NCI-H748 treated with DMSO at 0.1 percent for 48 hours (cell line): ENCODE data around the gene FAM25A.
"Not testable (repeated sequence)": the region's sequence is repeated elsewhere in the genome, so short reads cannot be mapped to it uniquely, and the experiment has no call there.

Experiments
- DNase-seq: peaks from one replicate; lab custom pipeline; 2025; lab: John Stamatoyannopoulos, UW

Gene FAM25A

DNA sequence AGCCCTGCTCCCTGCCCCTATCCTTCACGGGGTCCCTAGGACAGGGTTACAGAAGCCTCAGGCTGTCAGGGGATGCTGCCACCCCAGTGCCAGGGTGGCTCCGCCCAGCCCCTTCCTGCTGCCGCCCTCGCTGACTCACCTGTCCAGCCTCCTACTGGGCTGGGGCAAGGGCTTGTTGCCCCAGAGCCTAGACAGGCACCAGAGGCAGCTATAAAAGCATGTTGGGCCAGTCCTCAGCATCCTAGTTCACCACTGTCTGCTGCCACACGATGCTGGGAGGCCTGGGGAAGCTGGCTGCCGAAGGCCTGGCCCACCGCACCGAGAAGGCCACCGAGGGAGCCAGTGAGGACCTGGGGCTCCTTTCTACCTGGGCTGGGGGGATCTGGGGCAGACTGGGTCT, at the start of gene FAM25A:
TSS of gene FAM25A (plus strand) at position 239 of the 400 bp plus-strand sequence. CDS start at position 270, 31 bp downstream.
- not testable (repeated sequence) for DNase-seq

DNA sequence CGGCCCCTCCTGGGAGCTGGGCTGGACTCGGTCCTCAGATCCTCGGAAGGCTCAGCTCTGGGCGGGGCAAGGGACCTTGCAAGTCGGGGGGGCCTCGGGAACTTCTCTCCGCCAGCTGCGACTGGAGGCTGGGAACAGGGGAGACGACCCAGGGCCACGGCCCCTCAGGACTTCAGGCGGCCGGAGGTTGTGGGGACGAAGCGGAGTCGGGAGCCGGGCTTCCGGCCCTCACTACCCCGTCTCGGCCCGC, 49.2 kb upstream of the FAM25A start:
- no peak for DNase-seq

DNA sequence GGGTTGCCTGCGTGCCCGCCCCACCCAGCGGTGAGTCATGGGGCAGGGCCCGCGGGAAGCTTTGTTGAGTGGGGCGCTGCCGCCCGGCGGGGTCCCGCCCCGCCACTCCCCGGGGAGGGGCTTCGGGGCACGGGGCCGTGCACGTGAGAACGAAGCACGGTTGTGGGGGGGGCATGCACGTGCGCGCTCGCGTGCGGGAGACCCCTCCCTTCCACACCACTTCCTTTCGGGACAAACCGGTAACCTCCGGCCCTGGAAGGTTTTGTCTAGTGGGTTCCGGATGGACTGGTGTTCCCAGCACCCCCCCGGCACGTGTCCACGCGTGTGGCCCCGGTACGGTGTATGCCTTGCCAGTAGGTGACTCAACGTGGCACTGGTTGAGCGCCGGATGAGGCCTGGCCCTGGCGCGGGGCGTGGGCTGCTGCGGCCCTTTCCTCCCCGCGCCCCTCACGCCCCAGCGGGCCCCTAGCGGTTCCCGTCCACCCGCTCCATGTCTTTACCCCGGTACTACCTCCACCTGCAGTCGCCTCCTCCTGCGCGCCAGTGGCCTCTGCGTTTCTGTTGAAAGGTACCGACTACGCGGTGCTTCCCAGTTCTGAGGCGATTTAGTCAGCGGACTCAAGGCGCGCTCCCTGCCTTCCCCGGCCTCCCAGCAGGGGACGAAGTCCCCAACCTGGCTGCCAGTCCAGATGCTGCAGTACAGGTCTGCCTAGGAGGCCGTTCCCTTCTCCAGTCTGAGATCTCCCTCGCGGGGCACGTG, 48.7 kb upstream of the FAM25A start:
- DNase-seq = no peak

DNA sequence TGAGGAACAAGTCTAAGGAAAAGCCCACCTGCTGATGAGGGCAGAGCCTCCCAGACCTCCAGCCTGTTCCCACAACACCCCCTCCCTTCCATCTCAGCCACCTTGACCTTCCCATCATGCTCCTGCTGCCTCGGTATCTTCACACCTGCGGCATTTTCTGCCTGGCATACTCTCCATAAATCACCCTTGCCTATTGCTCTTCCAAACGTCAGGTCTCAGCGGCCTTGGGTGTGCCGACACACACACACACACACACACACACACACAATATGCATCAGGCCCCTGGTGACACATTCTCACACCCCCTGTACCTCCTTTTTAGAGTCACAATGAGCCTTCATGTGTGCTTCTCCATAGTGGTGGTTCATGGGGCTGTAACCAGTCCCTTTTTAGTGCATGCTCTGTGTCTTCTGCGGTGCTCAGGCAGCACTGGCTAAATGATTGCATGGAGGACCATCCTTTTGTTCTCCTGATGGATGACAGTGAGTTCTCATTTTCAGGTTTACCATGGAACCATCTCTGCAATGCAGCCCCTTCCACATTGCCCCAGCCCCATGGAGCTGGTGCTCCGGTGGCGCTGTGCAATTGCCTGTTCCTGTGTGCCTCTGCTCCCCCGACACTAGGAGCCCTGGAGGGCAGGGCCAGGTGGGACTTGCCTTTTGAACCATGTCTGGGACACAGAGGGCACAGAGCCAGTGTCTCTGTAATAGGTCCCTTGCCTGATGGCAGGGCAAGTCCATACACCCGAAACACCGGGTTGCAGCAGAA, 47.3 kb upstream of the FAM25A start:
- no peak for DNase-seq

DNA sequence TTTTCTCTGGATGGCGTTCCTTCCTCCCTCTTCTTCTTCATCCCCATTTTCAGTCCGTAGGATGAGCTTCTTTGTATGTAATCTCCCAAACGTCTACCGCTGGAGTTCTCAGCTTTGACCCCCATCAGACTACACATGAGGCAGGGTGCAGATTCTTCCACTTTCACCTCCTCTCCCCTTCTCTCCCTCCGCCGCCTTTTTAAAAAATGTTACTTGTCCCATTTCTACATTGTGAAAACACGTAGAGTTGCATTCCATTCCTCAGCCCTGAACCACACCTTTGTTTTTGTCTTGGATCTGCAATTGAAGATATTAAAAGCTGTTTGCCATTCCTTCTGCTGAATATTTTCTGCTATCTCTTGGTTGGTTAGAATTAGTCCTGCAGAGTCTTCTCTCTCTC, 45.6 kb upstream of the FAM25A start:
- DNase-seq = no peak

DNA sequence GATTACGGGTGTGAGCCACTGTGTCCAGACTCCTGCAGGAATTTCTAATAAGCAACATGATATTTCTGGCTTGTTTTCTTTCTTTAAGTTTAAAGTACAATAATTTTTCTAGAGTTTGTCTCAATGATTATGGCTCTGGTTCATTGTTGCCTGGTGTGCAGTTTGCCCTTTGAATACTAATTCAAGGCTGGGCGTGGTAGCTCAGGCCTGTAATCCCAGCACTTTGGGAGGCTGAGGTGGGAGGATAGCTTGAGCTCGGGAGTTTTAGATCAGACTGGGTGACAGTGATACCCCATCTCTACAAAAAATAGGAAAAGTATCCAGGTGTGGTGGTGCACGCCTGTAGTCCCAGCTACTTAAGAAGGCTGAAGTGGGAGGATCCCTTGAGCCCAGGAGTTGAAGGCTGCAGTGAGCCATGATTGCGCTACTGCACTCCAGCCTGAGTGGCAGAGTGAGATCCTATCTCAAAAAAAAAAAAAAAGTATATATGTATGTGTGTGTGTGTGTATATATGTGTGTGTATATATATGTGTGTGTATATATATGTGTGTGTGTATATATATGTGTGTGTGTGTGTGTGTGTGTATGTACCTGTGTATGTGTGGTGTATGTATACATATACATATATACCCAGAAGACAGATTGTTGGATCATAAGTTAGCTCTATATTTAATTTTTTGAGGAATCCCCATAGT, 43.6 kb upstream of the FAM25A start:
- no peak for DNase-seq

DNA sequence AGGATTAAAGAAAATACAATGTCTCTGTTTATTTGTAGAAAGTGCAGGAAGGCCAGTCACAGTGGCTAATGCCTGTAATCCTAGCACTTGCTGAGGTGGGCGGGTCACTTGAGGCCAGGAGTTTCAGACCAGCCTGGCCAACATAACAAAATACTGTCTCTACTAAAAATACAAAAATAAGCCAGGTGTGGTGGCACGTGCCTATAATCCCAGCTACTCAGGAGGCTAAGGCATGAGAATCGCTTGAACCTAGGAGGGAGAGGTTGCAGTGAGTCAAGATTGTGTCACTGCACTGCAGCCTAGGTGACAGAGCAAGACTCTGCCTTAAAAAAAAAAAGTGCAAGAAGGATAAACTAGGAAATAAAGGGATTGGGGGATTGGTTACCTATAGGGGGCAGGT, 41.6 kb upstream of the FAM25A start:
- DNase-seq = not testable (repeated sequence)

DNA sequence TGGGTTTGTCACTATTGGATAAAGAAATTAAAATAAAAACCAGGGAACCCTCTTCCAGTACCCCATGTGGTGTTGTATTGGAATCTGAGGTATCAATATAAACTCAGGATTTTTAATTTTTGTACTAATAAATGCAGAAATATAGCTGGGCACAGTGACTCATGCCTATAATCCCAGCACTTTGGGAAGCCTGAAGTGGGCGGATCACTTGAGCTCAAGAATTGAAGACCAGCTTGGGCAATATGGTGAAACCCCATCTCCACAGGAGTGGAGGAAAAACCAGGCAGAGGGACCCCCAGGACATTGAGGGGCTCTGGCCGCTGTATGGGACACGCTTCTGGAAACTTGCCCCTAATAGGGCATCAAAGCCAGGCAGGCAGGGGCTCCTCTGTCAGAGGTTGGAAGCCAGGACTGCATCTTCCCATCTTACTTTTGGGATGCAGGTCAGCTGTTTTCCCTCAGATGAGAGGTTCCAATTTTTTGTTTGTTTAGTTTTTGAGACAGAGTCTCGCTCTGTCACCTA, 40.7 kb upstream of the FAM25A start:
- DNase-seq = no peak

DNA sequence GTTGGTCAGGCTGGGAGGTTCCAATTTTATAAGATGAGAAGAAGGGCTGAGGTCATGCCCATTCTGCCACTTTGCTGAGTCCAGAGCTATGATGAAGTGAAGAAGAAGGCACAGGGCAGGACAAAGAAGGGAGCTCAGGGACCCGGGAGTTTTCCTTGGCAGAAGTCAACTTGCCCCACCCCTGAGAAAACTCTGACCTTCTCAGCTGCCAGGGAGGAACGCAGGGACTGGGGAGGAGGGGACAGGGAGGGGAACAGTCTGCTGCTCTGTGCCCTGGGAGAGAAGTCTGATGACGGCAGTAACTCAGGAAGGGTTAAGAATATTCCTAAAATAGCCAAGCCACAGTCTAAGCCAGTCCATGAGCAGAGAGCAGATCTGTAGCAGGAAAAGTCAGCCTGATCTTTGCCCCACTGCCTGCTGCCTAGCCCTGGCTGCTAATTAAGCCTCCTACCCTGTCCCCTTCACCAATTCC, 40.1 kb upstream of the FAM25A start:
- DNase-seq = no peak

DNA sequence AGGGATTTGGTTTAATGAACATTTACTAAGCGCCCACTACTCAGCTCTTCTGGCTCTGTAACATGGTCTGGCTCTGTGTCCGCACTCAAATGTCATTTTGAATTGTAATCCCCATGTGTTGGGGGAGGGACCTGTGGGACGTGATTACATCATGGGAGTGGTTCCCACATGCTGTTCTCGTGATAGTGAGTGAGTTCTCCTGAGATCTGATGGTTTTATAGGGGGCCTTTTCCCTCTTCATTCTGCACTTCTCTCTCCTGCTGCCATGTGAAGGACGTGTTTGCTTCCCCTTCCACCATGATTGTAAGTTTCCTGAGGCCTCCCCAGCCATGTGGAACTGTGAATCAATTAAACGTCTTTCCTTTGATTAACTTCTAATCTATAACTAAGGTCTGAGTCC, 39.1 kb upstream of the FAM25A start:
- DNase-seq = not testable (repeated sequence)

DNA sequence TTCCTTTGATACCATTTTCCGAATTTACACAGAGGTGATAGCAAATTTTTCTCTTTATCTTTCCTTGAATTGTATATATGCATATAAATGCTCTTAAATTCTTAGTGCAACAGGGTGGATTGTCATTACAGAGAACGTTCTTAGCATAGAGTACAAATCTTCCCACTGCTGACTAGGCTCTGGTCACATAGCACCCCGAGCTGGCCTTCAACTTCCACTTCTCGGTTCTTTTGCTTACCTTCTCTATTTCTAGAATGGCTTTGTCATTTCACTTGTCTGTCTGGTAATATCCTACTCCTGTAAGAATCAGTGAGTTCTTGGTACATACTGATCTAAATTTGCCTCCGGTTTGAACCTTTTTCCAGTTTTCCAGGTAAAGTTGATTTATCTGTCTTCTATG, 38.4 kb upstream of the FAM25A start:
- no peak for DNase-seq

DNA sequence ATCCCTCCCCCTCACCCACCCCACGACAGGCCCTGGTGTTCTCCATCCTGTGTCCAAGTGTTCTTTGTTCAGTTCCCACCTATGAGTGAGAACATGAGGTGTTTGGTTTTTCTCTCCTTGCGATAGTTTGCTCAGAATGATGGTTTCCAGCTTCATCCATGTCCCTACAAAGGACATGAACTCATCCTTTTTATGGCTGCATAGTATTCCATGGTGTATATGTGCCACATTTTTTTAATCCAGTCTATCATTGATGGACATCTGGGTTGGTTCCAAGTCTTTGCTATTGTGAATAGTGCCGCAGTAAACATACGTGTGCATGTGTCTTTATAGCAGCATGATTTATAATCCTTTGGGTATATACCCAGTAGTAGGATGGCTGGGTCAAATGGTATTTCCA, 35.6 kb upstream of the FAM25A start:
- DNase-seq = not testable (repeated sequence)

DNA sequence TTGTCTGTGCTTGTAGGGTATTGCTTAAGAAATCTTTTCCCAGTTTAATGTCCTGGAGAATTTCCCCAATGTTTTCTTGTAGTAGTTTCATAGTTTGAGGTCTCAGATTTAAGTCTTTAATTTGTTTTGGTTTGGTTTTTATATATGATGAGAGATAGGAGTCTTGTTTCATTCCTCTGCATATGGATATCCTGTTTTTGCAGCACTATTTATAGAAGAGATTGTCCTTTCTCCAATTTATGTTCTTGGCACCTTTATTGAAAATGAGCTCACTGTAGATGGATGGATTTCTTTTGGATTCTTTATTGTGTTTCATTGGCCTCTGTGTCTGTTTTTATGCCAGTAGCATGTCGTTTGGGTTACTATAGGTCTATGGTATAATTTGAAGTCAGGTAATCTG, 31.6 kb upstream of the FAM25A start:
- no peak for DNase-seq

DNA sequence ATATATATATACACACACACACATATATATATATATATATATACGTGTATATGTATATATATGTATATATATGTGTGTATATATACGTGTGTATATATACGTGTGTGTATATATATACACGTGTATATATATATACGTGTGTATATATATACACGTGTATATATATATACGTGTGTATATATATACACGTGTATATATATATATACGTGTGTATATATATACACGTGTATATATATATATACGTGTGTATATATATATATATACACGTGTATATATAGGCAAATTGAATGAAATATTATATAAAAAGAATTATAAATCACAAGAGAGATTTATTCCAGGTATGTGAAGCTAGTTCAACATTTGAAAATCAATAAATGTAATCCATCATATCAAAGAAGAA, 28.7 kb upstream of the FAM25A start:
- DNase-seq = not testable (repeated sequence)

DNA sequence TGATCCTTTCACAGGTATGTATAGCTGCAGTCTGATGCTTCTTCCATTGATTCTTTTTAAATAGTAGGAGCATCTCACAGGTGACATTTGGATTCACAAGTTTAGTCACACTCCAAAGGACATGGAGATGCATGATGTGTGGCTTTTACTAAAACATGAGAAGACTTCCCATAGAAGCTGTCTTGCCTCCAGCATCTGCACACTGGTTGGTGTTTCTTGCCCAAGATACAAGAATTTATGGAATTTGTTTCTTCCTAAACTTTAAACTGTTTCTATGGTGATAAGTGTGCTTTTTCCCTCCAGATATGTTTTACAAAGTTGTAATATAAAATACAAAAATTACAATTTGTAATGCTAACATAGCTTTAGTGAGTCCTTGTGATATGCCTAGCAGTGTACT, 27.6 kb upstream of the FAM25A start:
- no peak for DNase-seq

DNA sequence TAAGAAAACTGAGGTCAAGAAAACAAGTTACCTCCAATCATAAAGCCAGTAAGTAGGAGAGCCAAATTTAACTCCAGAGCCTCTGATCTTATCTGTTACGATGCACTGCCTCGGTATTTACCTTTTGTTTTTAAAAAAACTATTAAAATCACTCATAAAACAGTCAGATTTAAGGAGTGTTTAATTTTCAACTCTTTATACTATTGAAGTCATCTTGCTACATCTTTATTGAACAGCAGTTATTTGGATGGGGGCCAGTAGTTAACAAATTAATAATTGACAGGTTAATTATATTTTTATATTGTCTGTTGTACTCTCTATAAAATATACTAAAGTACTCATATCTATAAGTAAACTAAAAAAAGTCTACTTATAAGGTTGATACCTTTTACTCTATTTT, 27.2 kb upstream of the FAM25A start:
- no peak for DNase-seq

DNA sequence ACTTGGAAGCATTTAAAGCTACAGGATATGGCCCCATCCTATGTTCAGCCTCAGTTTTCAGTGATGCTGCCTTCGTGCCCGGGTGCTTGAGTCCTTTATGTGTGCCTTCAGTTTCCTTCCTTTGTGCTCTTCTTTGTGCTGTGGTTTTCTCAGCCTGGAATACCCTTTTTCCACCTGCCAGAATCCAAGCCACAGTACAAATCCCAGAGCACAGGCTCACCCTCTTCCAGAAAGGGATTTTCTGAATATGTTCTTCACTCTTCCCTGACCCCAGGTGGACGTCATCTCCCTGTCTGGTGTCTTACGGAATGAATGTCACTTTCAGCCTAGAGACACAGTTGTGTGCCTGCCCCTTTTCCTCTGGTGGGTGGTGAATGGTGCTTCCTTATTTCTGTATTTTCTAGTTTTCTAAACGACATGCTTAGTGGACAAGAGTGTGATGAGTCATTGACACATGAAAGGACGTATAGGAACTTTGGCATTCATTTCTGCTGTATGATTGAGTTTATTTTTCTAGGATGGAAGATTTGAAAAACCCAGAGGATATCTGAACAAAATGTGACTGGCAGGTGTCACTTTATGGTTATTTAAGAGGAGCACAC, 20.2 kb upstream of the FAM25A start:
- not testable (repeated sequence) for DNase-seq

DNA sequence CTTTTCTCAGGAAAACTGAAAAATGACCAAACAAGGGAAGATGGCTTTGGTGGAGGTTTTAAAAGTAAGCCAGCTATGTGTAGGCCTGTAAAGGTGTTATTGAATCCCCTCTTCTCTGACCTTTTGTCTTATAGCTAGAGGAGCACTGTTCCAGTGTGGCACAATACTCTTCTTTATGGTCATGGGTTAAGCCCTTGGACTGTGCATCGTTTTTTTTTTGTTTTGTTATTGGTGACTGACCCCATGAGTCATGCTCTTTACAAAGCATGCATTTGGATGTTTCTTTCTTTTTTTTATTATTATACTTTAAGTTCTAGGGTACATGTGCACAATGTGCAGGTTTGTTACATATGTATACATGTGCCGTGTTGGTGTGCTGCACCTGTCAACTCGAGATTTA, 19.6 kb upstream of the FAM25A start:
- DNase-seq = no peak

DNA sequence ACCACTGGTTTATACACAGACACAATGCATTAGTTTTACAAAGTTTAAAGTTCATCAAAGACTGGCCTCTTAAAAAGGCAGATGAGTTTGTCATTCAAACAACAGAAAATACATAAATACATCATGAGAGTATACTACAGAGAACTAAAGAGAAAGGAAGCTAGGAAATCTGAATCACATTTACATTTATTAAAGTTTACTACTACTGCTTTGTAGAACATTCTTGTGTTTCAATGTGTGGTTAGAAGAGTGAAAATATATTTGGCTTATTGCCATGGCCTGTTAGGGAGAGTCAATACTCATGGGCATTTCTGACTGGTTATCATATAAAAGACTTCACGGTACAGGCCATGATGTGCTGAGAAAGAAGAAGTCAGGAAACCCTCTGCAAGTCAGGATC, 13.0 kb upstream of the FAM25A start:
- DNase-seq = not testable (repeated sequence)

DNA sequence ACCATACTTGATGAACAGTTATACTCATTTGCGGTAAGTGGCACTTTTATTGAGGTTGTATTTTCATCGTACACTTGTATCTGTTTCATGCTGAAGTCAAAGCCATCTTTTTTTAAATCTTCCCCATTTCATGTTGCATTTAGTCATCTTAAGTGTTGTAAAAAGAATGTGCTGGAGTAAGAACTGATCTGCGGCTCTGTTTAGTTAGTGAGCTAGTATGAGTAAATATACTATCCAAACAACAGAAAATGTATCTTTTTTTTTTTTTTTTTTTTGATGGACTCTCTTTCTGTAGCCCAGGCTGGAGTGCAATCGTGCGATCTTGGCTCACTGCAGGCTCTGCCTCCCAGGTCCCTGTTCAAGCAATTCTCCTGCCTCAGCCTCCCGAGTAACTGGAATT, 12.4 kb upstream of the FAM25A start:
- not testable (repeated sequence) for DNase-seq

DNA sequence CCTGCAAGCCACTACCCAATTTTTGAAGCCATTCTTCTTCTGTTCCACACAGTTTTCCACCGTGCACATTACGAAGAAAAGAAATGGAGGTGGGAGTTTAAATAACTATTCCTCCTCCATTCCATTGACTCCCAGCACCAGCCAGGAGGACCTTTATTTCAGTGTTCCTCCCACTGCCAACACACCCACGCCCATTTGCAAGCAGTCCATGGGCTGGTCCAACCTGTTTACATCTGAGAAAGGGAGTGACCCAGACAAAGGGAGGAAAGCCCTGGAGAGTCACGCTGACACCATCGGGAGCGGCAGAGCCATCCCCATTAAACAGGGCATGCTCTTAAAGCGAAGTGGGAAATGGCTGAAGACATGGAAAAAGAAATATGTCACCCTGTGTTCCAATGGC, 11.8 kb upstream of the FAM25A start:
- DNase-seq = not testable (repeated sequence)

DNA sequence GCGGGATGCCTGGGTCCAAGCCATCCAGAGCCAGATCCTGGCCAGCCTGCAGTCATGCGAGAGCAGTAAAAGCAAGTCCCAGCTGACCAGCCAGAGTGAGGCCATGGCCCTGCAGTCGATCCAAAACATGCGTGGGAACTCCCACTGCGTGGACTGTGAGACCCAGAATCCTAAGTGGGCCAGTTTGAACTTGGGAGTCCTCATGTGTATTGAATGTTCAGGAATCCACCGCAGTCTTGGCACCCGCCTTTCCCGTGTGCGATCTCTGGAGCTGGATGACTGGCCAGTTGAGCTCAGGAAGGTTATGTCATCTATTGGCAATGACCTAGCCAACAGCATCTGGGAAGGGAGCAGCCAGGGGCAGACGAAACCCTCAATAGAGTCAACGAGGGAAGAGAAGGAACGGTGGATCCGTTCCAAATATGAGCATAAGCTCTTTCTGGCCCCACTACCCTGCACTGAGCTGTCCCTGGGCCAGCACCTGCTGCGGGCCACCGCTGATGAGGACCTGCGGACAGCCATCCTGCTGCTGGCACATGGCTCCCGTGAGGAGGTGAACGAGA, 10.9 kb upstream of the FAM25A start:
- not testable (repeated sequence) for DNase-seq
